HepG2 (cell line): ENCODE results near the gene OR13C3. TPM values are rescaled to one million over a fixed set of nuclear protein-coding genes. Genes with fewer than 3 reads are reported as not detected.

Experiments
- ATAC-seq: fragments of 200-7000 bp; cut with Tn5 transposase; 3 replicates; pipeline ENCODE4 v1.9.1; 2020; ENCODE audit warnings: mild to moderate bottlenecking, moderate library complexity
- BruUV-seq: library from RNA; stranded (reverse); fragments of 400-500 nt; replicated peaks from 2 replicates; lab custom pipeline; 2021; lab: Mats Ljungman, UMichigan
- CTCF ChIA-PET: fragments of 300-600 bp; formaldehyde crosslinking; extraction: SDS; loops from one replicate; lab custom pipeline; 2021; ENCODE audit warnings: low total read pairs, inconsistent platforms, low intra/inter-chr PET ratio; lab: Yijun Ruan, JAX
- POLR2A ChIA-PET: fragments of 350-600 bp; sonication (Branson Sonifier 250); formaldehyde crosslinking; loops from one replicate; lab custom pipeline; 2020; ENCODE audit warnings: antibody characterized with exemption, inconsistent platforms; lab: Yijun Ruan, JAX
- DNase-seq: peaks from one replicate; pipeline ENCODE4 v3.0.0-alpha.2; 2015; ENCODE audit warnings: low spot score
- FAIRE-seq: peaks from 3 replicates; lab custom pipeline; 2011; peaks lifted over from hg19 to GRCh38; lab: Jason Lieb, UNC
- H2AFZ ChIP-seq: one replicate; pipeline ENCODE4 v1.6.1; 2011; ENCODE audit warnings: low read length, inconsistent platforms
- H3K27ac ChIP-seq: fragments of 300-600 bp; 3 replicates; pipeline ENCODE4 v1.8.0; 2011; ENCODE audit warnings: mixed run types, mild to moderate bottlenecking, mixed read lengths, low read length, inconsistent platforms; ENCODE audit not compliant: insufficient read depth; ENCODE audit errors: extremely low read length
- H3K27me3 ChIP-seq, 2 experiments: fragments of 200-600 bp in 1 of 2; 2 replicates in 1 of 2; 3 replicates in 1 of 2; pipeline versions ENCODE4 v1.6.0 to v1.8.0; 2011; ENCODE audit warnings: low read length in 2 of 2, mild to moderate bottlenecking in 2 of 2, moderate library complexity in 2 of 2, inconsistent platforms in 1 of 2; ENCODE audit not compliant: insufficient read depth in 2 of 2, control insufficient read depth in 1 of 2
- H3K36me3 ChIP-seq, 2 experiments: fragments of 200-600 bp in 1 of 2; replicated peaks in 1 of 2; 2 replicates in 1 of 2; 3 replicates in 1 of 2; pipeline versions ENCODE4 v1.5.1 to v1.8.0; 2011; ENCODE audit warnings: low read length in 2 of 2, inconsistent platforms in 1 of 2; ENCODE audit not compliant: insufficient read depth in 2 of 2, control insufficient read depth in 1 of 2
- H3K4me1 ChIP-seq: 2 replicates; pipeline ENCODE4 v1.5.1; 2012; ENCODE audit warnings: low read length, inconsistent platforms; ENCODE audit not compliant: insufficient read depth
- H3K4me2 ChIP-seq: 2 replicates; pipeline ENCODE4 v1.6.0; 2011; ENCODE audit warnings: low read depth, low read length, inconsistent platforms
- H3K4me3 ChIP-seq, 3 experiments: fragments of 200-600 bp in 1 of 3; sonication (generic), shearing (Covaris generic) in 1 of 3; replicated peaks in 1 of 3; 2 replicates each; pipeline ENCODE4 v1.5.1; 2011 to 2016; ENCODE audit warnings: low read length in 3 of 3, inconsistent platforms in 2 of 3, low read depth in 2 of 3, mild to moderate bottlenecking in 2 of 3, control low read depth in 1 of 3, mixed read lengths in 1 of 3; ENCODE audit not compliant: insufficient read depth in 1 of 3
- H3K79me2 ChIP-seq: one replicate; pipeline ENCODE4 v1.6.1; 2011; ENCODE audit warnings: low read length, inconsistent platforms; ENCODE audit not compliant: insufficient read depth
- H3K9ac ChIP-seq: 2 replicates; pipeline ENCODE4 v1.6.0; 2011; ENCODE audit warnings: mild to moderate bottlenecking, low read depth, low read length, inconsistent platforms; ENCODE audit not compliant: insufficient read depth
- H3K9me3 ChIP-seq: 2 replicates; pipeline ENCODE4 v1.5.1; 2012; ENCODE audit warnings: mild to moderate bottlenecking, low read length
- H4K20me1 ChIP-seq: 2 replicates; pipeline ENCODE4 v1.6.0; 2011; ENCODE audit warnings: inconsistent platforms, mild to moderate bottlenecking, low read length, moderate library complexity; ENCODE audit not compliant: insufficient read depth
- AGO2 ChIP-seq: fragments of 200-400 bp; formaldehyde crosslinking; optimal IDR thresholded peaks from 2 replicates; pipeline ENCODE3; 2017; ENCODE audit warnings: mild to moderate bottlenecking, low read depth, low read length, moderate library complexity
- BRF2 ChIP-seq: sonication (generic); formaldehyde crosslinking; IDR thresholded peaks from 2 replicates; pipeline ENCODE4 v1.8.1; 2022; ENCODE audit warnings: mild to moderate bottlenecking, missing genetic modification reagents
- DNMT3B ChIP-seq: conservative IDR thresholded peaks from 2 replicates; pipeline ENCODE4 v1.6.1; 2016; ENCODE audit warnings: missing biosample characterization, control low read depth
- FOXM1 ChIP-seq: sonication (generic); formaldehyde crosslinking; IDR thresholded peaks from 2 replicates; pipeline ENCODE4 v1.5.0; 2020; ENCODE audit warnings: missing genetic modification reagents
- GMEB2 ChIP-seq: IDR thresholded peaks from 2 replicates; pipeline ENCODE4 v1.6.1; 2016; ENCODE audit warnings: missing biosample characterization, missing genetic modification reagents, low read depth
- MED1 ChIP-seq: sonication (generic); formaldehyde crosslinking; IDR thresholded peaks from 2 replicates; pipeline ENCODE4 v1.4.0; 2020; ENCODE audit warnings: missing genetic modification reagents
- NR2F1 ChIP-seq, 2 experiments: fragments of 450-650 bp in 1 of 2; formaldehyde crosslinking in 1 of 2; IDR thresholded peaks; 2 replicates each; pipeline versions ENCODE4 v1.5.0 to v1.6.1; 2016 to 2020; ENCODE audit warnings: mild to moderate bottlenecking in 1 of 2, missing compliant biosample characterization in 1 of 2, missing genetic modification reagents in 1 of 2, moderate library complexity in 1 of 2
- PAX8 ChIP-seq: sonication (generic); formaldehyde crosslinking; IDR thresholded peaks from 2 replicates; pipeline ENCODE4 v1.8.0; 2022; ENCODE audit warnings: mild to moderate bottlenecking, missing genetic modification reagents, borderline replicate concordance
- PRPF4 ChIP-seq: fragments of 200-400 bp; formaldehyde crosslinking; IDR thresholded peaks from 2 replicates; pipeline ENCODE4 v1.6.1; 2016; ENCODE audit warnings: low read length, low read depth; ENCODE audit not compliant: poor library complexity, severe bottlenecking
- SMARCC2 ChIP-seq: fragments of 450-650 bp; IDR thresholded peaks from 2 replicates; pipeline ENCODE4 v1.6.1; 2017; ENCODE audit warnings: antibody characterized with exemption, mild to moderate bottlenecking
- SMARCE1 ChIP-seq: fragments of 450-650 bp; IDR thresholded peaks from 2 replicates; pipeline ENCODE4 v1.6.1; 2017; ENCODE audit warnings: borderline replicate concordance
- TBX2 ChIP-seq: sonication (generic); formaldehyde crosslinking; IDR thresholded peaks from 2 replicates; pipeline ENCODE4 v1.5.0; 2020; ENCODE audit warnings: missing genetic modification reagents, mild to moderate bottlenecking, borderline replicate concordance
- TMF1 ChIP-seq: sonication (generic); formaldehyde crosslinking; IDR thresholded peaks from 2 replicates; pipeline ENCODE4 v1.8.1; 2022; ENCODE audit warnings: low read depth, missing genetic modification reagents
- ZBTB26 ChIP-seq: IDR thresholded peaks from 2 replicates; pipeline ENCODE4 v1.6.1; 2016; ENCODE audit warnings: missing compliant biosample characterization, missing genetic modification reagents, borderline replicate concordance
- ZBTB3 ChIP-seq: sonication (generic); formaldehyde crosslinking; IDR thresholded peaks from 2 replicates; pipeline ENCODE4 v1.4.0; 2020; ENCODE audit warnings: low read depth, mild to moderate bottlenecking, moderate library complexity, missing genetic modification reagents, borderline replicate concordance
- ZNF282 ChIP-seq: fragments of 450-650 bp; IDR thresholded peaks from 2 replicates; pipeline ENCODE4 v1.6.1; 2018; ENCODE audit not compliant: partially characterized antibody
- ZNF747 ChIP-seq: sonication (generic); formaldehyde crosslinking; IDR thresholded peaks from 2 replicates; pipeline ENCODE4 v1.8.1; 2023; ENCODE audit warnings: missing genetic modification reagents, mild to moderate bottlenecking, borderline replicate concordance
- ZNF775 ChIP-seq: sonication (generic); formaldehyde crosslinking; IDR thresholded peaks from 2 replicates; pipeline ENCODE4 v1.4.0; 2020; ENCODE audit warnings: missing genetic modification reagents, mild to moderate bottlenecking, moderate library complexity, borderline replicate concordance
- ZSCAN20 ChIP-seq: sonication (generic); formaldehyde crosslinking; IDR thresholded peaks from 2 replicates; pipeline ENCODE4 v1.4.0; 2020; ENCODE audit warnings: missing genetic modification reagents, mild to moderate bottlenecking, borderline replicate concordance
- ZSCAN30 ChIP-seq: sonication (generic); formaldehyde crosslinking; IDR thresholded peaks from 2 replicates; pipeline ENCODE4 v1.5.0; 2020; ENCODE audit warnings: mild to moderate bottlenecking, missing genetic modification reagents
- WGBS: methylation state at CpG from one replicate; pipeline ENCODE4 v1.1.6; 2017; ENCODE audit warnings: low lambda C conversion rate; 5-methylcytosine and 5-hydroxymethylcytosine counted together
- in situ Hi-C: cut with HindIII; loops from 2 replicates; pipeline ENCODE4 v1.10.0; 2017; ENCODE audit warnings: low pct_unique_long_range_greater_than_20kb; ENCODE audit not compliant: extremely low pct_ligation_motif_present
- intact Hi-C: fragments of 100-400 bp; cut with micrococcal nuclease; formaldehyde crosslinking; loops from one replicate; pipeline ENCODE4 v1.10.0; 2022; ENCODE audit not compliant: unreplicated experiment
- polyA plus RNA-seq, 8 experiments: library from polyadenylated mRNA; depleted of rRNA in 3 of 8; stranded (reverse) in 7 of 8; unstranded in 1 of 8; fragments of >200 nt; fragmentation: Illumina TruSeq in 4 of 8; extraction: Trizol in 4 of 8; gene quantifications; 2 replicates each; pipeline versions ENCODE4 v1.2.1 to v1.2.3, GENCODE V29; 2011 to 2016; ENCODE audit warnings: low read depth in 4 of 8, missing spikeins in 1 of 8, mixed read lengths in 1 of 8; ENCODE audit not compliant: insufficient read depth in 1 of 8
- total RNA-seq, 5 experiments: library from RNA; depleted of rRNA; stranded (reverse); fragments of >200 nt; fragmentation: Illumina TruSeq; extraction: Trizol; gene quantifications; 2 replicates each; pipeline ENCODE4 v1.2.3, GENCODE V29; 2016; ENCODE audit warnings: low read depth in 1 of 5

The OR13C3 gene
- total and polyA plus RNA-seq, 2 of the 13 experiments (the other 11 are each of a cell fraction or from before 2014, with no cell fraction given), result not detected

- ATAC-seq (no peak), FAIRE-seq (no peak), DNase-seq (no peak)
- CTCF ChIA-PET, result no interaction called here
- Histone ChIP-seq H3K27ac (no peak overlapping the region), H3K36me3 (no peaks in the 10 kb centered on the region), H3K4me3 (no peak overlapping the region), H3K9ac (no peak overlapping the region), H3K4me1 (no peaks in the 10 kb centered on the region), H3K79me2 (no peaks in the 10 kb centered on the region), H3K9me3 (no peaks in the 10 kb centered on the region), H2AFZ (no peak overlapping the region), H3K4me2 (no peak overlapping the region), H4K20me1 (no peaks in the 10 kb centered on the region), H3K27me3 (no peaks in the 10 kb centered on the region)
- intact Hi-C loops, result loop anchor here (5.0 kb wide), 1 partner anchor 48 kb away; no protein-coding TSS in a partner anchor
- in situ Hi-C loops, result no loop called here
- WGBS, result 16% methylated on average over 4 of the region's 4 CpGs
- POLR2A ChIA-PET, result no interaction called here
- BruUV-seq, result no TSS peak
- TF ChIP-seq PAX8 (CRISPR knock-in tag), result no peak
- TF ChIP-seq ZBTB26, result no peak
- TF ChIP-seq SMARCE1, result no peak
- TF ChIP-seq ZSCAN20, result no peak
- no peak for TF ChIP-seq FOXM1
- no peak for TF ChIP-seq TMF1 (CRISPR knock-in tag)
- TF ChIP-seq AGO2, result no peak
- no peak for TF ChIP-seq ZSCAN30 (CRISPR knock-in tag)
- no peak for TF ChIP-seq MED1 (CRISPR knock-in tag)
- TF ChIP-seq PRPF4, result no peak
- TF ChIP-seq NR2F1 (CRISPR knock-in tag; IDR thresholded peaks at IDR 0.05), result no peak
- no peak for TF ChIP-seq ZNF775 (CRISPR knock-in tag)
- no peak for TF ChIP-seq ZNF282
- no peak for TF ChIP-seq BRF2
- TF ChIP-seq SMARCC2, result no peak
- TF ChIP-seq ZBTB3 (CRISPR knock-in tag), result no peak
- no peak for TF ChIP-seq DNMT3B
- no peak for TF ChIP-seq ZNF747 (CRISPR knock-in tag)
- TF ChIP-seq TBX2, result no peak
- no peak for TF ChIP-seq GMEB2
Observed at GRCh38 chr9:104544644-104545043, 8.0 kb upstream of the OR13C3 start.
